DND-41 (cell line): ENCODE data around the gene FAM120C.

Source experiments
- EZH2 ChIP-seq: IDR thresholded peaks from 3 replicates; pipeline ENCODE4 v1.6.1; 2012; ENCODE audit warnings: borderline replicate concordance, low read depth, mild to moderate bottlenecking, moderate library complexity, low read length, inconsistent platforms; ENCODE audit not compliant: severe bottlenecking
- TF ChIP-seq, protein P1 (sequence below): IDR thresholded peaks from 2 replicates; pipeline ENCODE4 v1.5.1; 2012; ENCODE audit warnings: borderline replicate concordance, low read length, moderate library complexity, mild to moderate bottlenecking; ENCODE audit not compliant: poor library complexity, severe bottlenecking; ENCODE audit errors: extremely low read depth

DNA sequence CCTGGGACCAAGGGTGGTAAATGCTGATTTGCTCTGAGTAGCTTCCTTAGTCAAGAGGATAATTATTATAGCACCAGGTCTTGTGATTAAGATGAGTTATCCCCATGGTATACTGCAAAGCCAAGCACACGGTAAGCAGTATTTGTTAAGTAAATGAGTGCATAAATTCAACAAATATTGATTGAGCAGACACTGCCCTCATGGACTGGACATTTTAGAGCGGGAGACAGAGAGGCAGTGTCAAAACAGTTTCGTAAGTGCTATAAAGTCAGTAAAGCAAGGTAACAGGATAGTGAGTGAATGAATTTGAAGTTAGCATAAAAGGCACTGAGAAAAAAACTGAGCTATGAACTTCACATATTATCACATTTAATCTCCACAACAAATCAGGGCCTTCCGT lies 152.7 kb downstream of the FAM120C start:
- TF ChIP-seq, protein P1, sequence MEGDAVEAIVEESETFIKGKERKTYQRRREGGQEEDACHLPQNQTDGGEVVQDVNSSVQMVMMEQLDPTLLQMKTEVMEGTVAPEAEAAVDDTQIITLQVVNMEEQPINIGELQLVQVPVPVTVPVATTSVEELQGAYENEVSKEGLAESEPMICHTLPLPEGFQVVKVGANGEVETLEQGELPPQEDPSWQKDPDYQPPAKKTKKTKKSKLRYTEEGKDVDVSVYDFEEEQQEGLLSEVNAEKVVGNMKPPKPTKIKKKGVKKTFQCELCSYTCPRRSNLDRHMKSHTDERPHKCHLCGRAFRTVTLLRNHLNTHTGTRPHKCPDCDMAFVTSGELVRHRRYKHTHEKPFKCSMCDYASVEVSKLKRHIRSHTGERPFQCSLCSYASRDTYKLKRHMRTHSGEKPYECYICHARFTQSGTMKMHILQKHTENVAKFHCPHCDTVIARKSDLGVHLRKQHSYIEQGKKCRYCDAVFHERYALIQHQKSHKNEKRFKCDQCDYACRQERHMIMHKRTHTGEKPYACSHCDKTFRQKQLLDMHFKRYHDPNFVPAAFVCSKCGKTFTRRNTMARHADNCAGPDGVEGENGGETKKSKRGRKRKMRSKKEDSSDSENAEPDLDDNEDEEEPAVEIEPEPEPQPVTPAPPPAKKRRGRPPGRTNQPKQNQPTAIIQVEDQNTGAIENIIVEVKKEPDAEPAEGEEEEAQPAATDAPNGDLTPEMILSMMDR, result no peak
- TF ChIP-seq EZH2, result no peak
